OCI-LY7 (cell line): ENCODE measurements around the gene NR5A2.

Source experiments
- EZH2phosphoT487 ChIP-seq: fragments of 200-600 bp; sonication (generic); IDR thresholded peaks from 2 replicates; pipeline ENCODE4 v1.6.1; 2018; ENCODE audit warnings: low read depth, borderline replicate concordance, mild to moderate bottlenecking, mixed run types, antibody characterized with exemption, low read length, moderate library complexity, mixed read lengths
- TF ChIP-seq, protein P1 (sequence below): fragments of 200-600 bp; sonication (generic); conservative IDR thresholded peaks from 2 replicates; pipeline ENCODE4 v1.5.1; 2014; ENCODE audit warnings: mild to moderate bottlenecking, antibody characterized with exemption, low read length, moderate library complexity, mixed read lengths

DNA sequence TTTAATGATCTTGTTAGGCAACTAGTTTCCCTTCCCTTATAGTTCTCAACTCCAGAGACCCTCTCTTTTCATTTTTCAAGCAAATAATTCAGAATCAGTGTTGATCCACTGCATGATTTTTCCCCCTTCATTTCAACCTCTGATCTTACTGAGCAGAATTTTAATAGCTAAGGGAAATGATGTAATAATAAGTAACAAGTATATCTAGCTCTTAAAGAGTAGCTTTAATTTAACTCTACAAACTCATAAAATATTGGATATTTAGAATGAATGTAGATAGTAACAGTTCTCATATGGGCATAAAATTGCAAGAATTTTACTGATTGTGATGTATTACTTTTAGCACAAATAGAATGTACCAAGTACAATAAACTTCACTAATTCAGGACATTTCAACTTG lies 130.2 kb downstream of the NR5A2 start:
- TF ChIP-seq, protein P1, sequence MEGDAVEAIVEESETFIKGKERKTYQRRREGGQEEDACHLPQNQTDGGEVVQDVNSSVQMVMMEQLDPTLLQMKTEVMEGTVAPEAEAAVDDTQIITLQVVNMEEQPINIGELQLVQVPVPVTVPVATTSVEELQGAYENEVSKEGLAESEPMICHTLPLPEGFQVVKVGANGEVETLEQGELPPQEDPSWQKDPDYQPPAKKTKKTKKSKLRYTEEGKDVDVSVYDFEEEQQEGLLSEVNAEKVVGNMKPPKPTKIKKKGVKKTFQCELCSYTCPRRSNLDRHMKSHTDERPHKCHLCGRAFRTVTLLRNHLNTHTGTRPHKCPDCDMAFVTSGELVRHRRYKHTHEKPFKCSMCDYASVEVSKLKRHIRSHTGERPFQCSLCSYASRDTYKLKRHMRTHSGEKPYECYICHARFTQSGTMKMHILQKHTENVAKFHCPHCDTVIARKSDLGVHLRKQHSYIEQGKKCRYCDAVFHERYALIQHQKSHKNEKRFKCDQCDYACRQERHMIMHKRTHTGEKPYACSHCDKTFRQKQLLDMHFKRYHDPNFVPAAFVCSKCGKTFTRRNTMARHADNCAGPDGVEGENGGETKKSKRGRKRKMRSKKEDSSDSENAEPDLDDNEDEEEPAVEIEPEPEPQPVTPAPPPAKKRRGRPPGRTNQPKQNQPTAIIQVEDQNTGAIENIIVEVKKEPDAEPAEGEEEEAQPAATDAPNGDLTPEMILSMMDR = no peak
- TF ChIP-seq EZH2phosphoT487 = no peak
